ENCODE data around the gene TMEM163.
"Not testable (repeated sequence)": the region's sequence is repeated elsewhere in the genome, so short reads cannot be mapped to it uniquely, and the experiment has no call there.

The TMEM163 gene

GRCh38 chr2:134626781-134627180, 92.0 kb downstream of the TMEM163 start:
- no peak for TF ChIP-seq CTCF (IDR thresholded peaks at IDR 0.05)
- Mint-ChIP-seq H3K36me3 (ENCODE audit: low read depth) (no peaks in the 10 kb centered on the region), H3K9me3 (no peaks in the 10 kb centered on the region), H3K4me3 (no peak overlapping the region), H3K27me3 (ENCODE audit: low read depth, poor library complexity) (peaks cover 3% of the 10 kb centered on the region), H3K4me1 (no peaks in the 10 kb centered on the region), H3K27ac (no peak overlapping the region)
- DNase-seq: no peak

- Mint-ChIP-seq H3K4me3 (no peak overlapping the region), H3K36me3 (ENCODE audit: low read depth) (no peaks in the 10 kb centered on the region), H3K9me3 (peaks cover 10% of the 10 kb centered on the region), H3K27me3 (ENCODE audit: low read depth, poor library complexity) (peaks cover 3% of the 10 kb centered on the region), H3K27ac (no peak overlapping the region), H3K4me1 (no peaks in the 10 kb centered on the region)
- TF ChIP-seq CTCF (IDR thresholded peaks at IDR 0.05): no peak
- DNase-seq: no peak
These were observed 93.5 kb downstream of the TMEM163 start for GRCh38 chr2:134625311-134625710.

- no peak overlapping the region for H3K27ac Mint-ChIP-seq
- no peak for DNase-seq
- TF ChIP-seq CTCF (IDR thresholded peaks at IDR 0.05): no peak
- no peaks in the 10 kb centered on the region for H3K4me1 Mint-ChIP-seq
- peaks cover 22% of the 10 kb centered on the region for H3K9me3 Mint-ChIP-seq
- H3K36me3 Mint-ChIP-seq (ENCODE audit: low read depth): no peaks in the 10 kb centered on the region
- peaks cover 3% of the 10 kb centered on the region for H3K27me3 Mint-ChIP-seq (ENCODE audit: low read depth, poor library complexity)
- no peak overlapping the region for H3K4me3 Mint-ChIP-seq
These were observed 95.0 kb downstream of the TMEM163 start for GRCh38 chr2:134623796-134624195.

- peaks cover 27% of the 10 kb centered on the region for H3K9me3 Mint-ChIP-seq
- no peaks in the 10 kb centered on the region for H3K36me3 Mint-ChIP-seq (ENCODE audit: low read depth)
- H3K4me1 Mint-ChIP-seq: no peaks in the 10 kb centered on the region
- no peak for DNase-seq
- H3K4me3 Mint-ChIP-seq: no peak overlapping the region
- no peak for TF ChIP-seq CTCF (IDR thresholded peaks at IDR 0.05)
- no peak overlapping the region for H3K27ac Mint-ChIP-seq
- H3K27me3 Mint-ChIP-seq (ENCODE audit: low read depth, poor library complexity): peaks cover 3% of the 10 kb centered on the region
These were observed 95.8 kb downstream of the TMEM163 start for GRCh38 chr2:134623046-134623445.

- TF ChIP-seq CTCF (IDR thresholded peaks at IDR 0.05): no peak
- DNase-seq: no peak
- Mint-ChIP-seq H3K4me1 (no peaks in the 10 kb centered on the region), H3K9me3 (peaks cover 27% of the 10 kb centered on the region), H3K27ac (no peak overlapping the region), H3K36me3 (ENCODE audit: low read depth) (no peaks in the 10 kb centered on the region), H3K4me3 (no peak overlapping the region), H3K27me3 (ENCODE audit: low read depth, poor library complexity) (peaks cover 5% of the 10 kb centered on the region)
These were observed 96.7 kb downstream of the TMEM163 start for GRCh38 chr2:134621939-134622705.

GRCh38 chr2:134619250-134619649, 99.5 kb downstream of the TMEM163 start:
- Mint-ChIP-seq H3K9me3 (peaks cover 27% of the 10 kb centered on the region), H3K4me1 (no peaks in the 10 kb centered on the region), H3K27ac (no peak overlapping the region), H3K27me3 (ENCODE audit: low read depth, poor library complexity) (peaks cover 5% of the 10 kb centered on the region), H3K36me3 (ENCODE audit: low read depth) (no peaks in the 10 kb centered on the region), H3K4me3 (no peak overlapping the region)
- no peak for TF ChIP-seq CTCF (IDR thresholded peaks at IDR 0.05)
- DNase-seq: no peak

GRCh38 chr2:134615480-134615879, 103.3 kb downstream of the TMEM163 start:
- not testable (repeated sequence) for H3K4me1 Mint-ChIP-seq; H3K27ac Mint-ChIP-seq; DNase-seq; H3K4me3 Mint-ChIP-seq; H3K36me3 Mint-ChIP-seq (ENCODE audit: low read depth); H3K27me3 Mint-ChIP-seq (ENCODE audit: low read depth, poor library complexity)
- peaks cover 49% of the 10 kb centered on the region for H3K9me3 Mint-ChIP-seq

Measured in nephron progenitor cell (in vitro differentiated cells).